Ishikawa (cell line): ENCODE results near the gene MAP4K3.

ENCODE experiments used
- CEBPB ChIP-seq: IDR thresholded peaks from 2 replicates; pipeline ENCODE4 v1.6.1; 2012
- CREB1 ChIP-seq: IDR thresholded peaks from 2 replicates; pipeline ENCODE4 v1.6.1; 2012; ENCODE audit warnings: low read depth
- EGR1 ChIP-seq: IDR thresholded peaks from 2 replicates; pipeline ENCODE4 v1.6.1; 2012
- EP300 ChIP-seq: IDR thresholded peaks from 2 replicates; pipeline ENCODE4 v1.6.1; 2012; ENCODE audit warnings: borderline replicate concordance
- FOXM1 ChIP-seq: IDR thresholded peaks from 2 replicates; pipeline ENCODE4 v1.6.1; 2012; ENCODE audit warnings: low read depth, borderline replicate concordance
- NFIC ChIP-seq: IDR thresholded peaks from 2 replicates; pipeline ENCODE4 v1.6.1; 2012
- RAD21 ChIP-seq: IDR thresholded peaks from 2 replicates; pipeline ENCODE4 v1.6.1; 2012; ENCODE audit warnings: low read depth
- TAF1 ChIP-seq: IDR thresholded peaks from 2 replicates; pipeline ENCODE4 v1.6.1; 2012; ENCODE audit warnings: low read depth, mild to moderate bottlenecking
- TCF12 ChIP-seq: IDR thresholded peaks from 2 replicates; pipeline ENCODE4 v1.6.1; 2012; ENCODE audit warnings: low read depth
- TEAD4 ChIP-seq: IDR thresholded peaks from 2 replicates; pipeline ENCODE4 v1.6.1; 2012
- ZBTB7A ChIP-seq: IDR thresholded peaks from 2 replicates; pipeline ENCODE4 v1.6.1; 2012; ENCODE audit warnings: low read depth
- TF ChIP-seq, protein P1 (sequence below): IDR thresholded peaks from 2 replicates; pipeline ENCODE4 v1.6.1; 2012; ENCODE audit warnings: low read depth, mild to moderate bottlenecking
- TF ChIP-seq, protein P2 (sequence below): IDR thresholded peaks from 2 replicates; pipeline ENCODE4 v1.6.1; 2012
- TF ChIP-seq, protein P3 (sequence below): IDR thresholded peaks from 2 replicates; pipeline ENCODE4 v1.6.1; 2012

MAP4K3 gene

DNA sequence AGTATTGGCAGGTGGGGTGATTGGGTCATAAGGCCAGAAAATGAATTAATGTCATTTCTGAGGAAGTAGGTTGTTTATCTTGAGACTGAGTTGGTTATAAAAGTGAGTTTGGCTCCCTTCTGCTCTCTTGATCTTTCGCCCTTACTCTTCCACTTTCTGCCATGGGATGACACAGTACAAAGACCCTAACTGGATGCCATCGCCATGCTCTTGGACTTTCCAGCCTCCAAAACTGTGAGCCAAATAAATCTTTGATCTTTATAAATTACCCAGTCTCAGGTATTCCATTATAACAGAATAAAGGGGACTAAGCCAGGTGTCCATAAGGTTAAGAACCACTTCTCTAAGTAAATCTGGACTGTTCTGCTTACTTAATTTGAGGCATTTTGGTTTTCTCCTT is 44.4 kb downstream of the MAP4K3 start:
- TF ChIP-seq, protein P1, sequence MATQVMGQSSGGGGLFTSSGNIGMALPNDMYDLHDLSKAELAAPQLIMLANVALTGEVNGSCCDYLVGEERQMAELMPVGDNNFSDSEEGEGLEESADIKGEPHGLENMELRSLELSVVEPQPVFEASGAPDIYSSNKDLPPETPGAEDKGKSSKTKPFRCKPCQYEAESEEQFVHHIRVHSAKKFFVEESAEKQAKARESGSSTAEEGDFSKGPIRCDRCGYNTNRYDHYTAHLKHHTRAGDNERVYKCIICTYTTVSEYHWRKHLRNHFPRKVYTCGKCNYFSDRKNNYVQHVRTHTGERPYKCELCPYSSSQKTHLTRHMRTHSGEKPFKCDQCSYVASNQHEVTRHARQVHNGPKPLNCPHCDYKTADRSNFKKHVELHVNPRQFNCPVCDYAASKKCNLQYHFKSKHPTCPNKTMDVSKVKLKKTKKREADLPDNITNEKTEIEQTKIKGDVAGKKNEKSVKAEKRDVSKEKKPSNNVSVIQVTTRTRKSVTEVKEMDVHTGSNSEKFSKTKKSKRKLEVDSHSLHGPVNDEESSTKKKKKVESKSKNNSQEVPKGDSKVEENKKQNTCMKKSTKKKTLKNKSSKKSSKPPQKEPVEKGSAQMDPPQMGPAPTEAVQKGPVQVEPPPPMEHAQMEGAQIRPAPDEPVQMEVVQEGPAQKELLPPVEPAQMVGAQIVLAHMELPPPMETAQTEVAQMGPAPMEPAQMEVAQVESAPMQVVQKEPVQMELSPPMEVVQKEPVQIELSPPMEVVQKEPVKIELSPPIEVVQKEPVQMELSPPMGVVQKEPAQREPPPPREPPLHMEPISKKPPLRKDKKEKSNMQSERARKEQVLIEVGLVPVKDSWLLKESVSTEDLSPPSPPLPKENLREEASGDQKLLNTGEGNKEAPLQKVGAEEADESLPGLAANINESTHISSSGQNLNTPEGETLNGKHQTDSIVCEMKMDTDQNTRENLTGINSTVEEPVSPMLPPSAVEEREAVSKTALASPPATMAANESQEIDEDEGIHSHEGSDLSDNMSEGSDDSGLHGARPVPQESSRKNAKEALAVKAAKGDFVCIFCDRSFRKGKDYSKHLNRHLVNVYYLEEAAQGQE, result no peak
- TF ChIP-seq, protein P2, sequence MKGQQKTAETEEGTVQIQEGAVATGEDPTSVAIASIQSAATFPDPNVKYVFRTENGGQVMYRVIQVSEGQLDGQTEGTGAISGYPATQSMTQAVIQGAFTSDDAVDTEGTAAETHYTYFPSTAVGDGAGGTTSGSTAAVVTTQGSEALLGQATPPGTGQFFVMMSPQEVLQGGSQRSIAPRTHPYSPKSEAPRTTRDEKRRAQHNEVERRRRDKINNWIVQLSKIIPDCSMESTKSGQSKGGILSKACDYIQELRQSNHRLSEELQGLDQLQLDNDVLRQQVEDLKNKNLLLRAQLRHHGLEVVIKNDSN, result no peak
- TF ChIP-seq NFIC (no peak), FOXM1 (no peak), TAF1 (no peak), RAD21 (no peak), EP300 (no peak), TEAD4 (no peak), CEBPB (no peak), EGR1 (no peak)
- TF ChIP-seq, protein P3, sequence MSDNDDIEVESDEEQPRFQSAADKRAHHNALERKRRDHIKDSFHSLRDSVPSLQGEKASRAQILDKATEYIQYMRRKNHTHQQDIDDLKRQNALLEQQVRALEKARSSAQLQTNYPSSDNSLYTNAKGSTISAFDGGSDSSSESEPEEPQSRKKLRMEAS, result no peak

DNA sequence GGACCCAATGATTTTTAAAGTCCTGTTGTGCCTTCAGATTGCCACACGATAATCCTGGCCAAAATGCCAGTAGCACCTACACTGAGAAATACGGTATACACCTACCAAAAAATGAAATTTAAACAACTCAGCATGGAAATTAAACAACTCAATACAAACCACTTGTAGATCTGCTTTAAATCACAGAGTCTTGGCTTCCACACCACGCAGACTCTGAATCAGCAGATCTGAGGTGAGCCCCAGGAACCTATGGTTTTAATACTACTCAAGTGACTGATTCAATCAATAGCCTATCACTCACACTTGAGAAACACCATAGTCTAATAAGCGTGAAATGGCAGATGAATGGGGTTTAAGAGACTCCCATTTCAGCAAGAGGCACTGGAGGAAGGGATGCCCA is 46.9 kb downstream of the MAP4K3 start:
- no peak for TF ChIP-seq CREB1
- no peak for TF ChIP-seq RAD21
- TF ChIP-seq, protein P3, result no peak
- no peak for TF ChIP-seq EGR1
- TF ChIP-seq EP300, result no peak
- TF ChIP-seq, protein P2, result no peak
- TF ChIP-seq, protein P1, result no peak
- TF ChIP-seq TAF1, result no peak

DNA sequence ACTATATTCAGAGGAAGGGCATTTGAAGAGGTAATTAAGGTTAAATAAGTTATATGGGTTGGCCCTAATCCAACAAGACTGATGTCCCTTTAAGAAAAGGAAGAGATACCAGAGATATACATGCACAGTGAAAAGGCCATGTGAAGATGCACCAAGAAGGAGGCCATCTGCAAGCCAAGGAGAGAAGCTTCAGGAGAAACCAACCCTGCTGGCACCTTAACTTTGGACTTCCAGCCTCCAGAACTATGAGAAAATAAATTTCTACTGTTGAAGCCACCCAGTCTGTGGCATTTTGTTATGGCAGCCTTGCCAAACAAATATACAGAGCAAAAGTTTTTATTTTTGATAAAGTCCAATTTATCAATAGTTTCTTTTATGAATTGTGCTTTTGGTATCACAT is 51.0 kb downstream of the MAP4K3 start:
- TF ChIP-seq CREB1, result no peak
- TF ChIP-seq ZBTB7A, result no peak
- TF ChIP-seq CEBPB, result no peak

DNA sequence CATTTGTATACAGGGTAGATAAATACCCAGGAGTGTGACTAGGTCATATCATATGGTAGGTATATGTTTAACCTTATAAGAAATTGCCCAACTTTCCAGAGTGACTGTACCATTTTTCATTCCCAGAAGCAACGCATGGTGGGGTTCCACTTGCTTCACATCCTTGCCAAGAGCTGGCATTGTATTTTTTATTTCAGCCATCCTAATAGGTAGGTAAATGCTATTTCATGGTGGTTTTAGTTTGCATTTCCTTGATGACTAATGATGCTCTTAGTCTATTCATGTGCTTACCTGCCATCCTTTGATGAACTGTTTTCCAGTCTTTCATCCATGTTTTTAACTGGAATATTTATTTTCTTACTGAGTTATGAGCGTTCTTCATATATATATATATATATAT is 51.9 kb downstream of the MAP4K3 start:
- TF ChIP-seq EGR1 (no peak), CEBPB (no peak), EP300 (no peak), RAD21 (no peak), TAF1 (no peak), NFIC (no peak), ZBTB7A (no peak)
- TF ChIP-seq, protein P3, result no peak

DNA sequence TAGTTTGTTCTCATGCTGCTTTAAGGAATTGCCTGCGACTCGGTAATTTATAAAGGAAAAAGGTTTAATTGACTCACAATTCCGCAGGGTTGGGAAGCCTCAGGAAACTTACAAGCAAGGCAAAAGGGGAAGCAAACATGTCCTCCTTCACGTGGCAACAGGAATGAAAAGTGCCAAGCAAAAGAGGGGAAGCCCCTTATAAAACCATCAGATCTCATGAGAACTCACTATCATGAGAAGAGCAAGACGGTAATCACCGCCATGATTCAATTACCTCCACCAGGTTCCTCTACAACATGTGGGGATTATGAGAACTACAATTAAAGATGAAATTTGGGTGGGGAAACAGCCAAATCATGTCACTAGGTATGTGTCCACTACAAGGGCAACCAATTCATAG is 53.9 kb downstream of the MAP4K3 start:
- TF ChIP-seq TEAD4 (no peak), CREB1 (no peak), ZBTB7A (no peak), CEBPB (no peak), FOXM1 (no peak), TCF12 (no peak)
- TF ChIP-seq, protein P1, result no peak

DNA sequence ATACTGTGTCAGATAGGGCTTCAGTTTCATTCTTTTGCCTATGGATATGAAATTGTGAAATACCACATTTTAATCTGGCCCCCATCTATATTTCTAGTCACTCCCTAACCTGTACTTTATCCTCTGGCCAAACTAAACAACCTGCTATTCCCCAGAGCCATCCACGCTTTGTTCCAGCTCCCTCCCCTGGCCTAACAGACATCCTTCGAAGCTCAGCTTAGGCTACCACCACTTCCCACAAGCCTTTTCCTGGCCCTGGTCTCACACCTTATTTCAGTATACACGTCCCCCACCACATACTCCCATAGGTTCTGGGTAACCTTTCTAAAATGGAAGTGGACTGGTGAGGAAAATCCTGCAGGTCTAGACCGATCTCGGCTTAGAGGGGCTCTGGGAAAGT is 55.4 kb downstream of the MAP4K3 start:
- TF ChIP-seq EP300, result no peak
- TF ChIP-seq, protein P1, result no peak
- no peak for TF ChIP-seq TCF12
- no peak for TF ChIP-seq EGR1
